ENCODE measurements around the gene C2CD4D.

- no peak for TF ChIP-seq YY1 (IDR thresholded peaks at IDR 0.05; ENCODE audit: insufficient read depth, insufficient read length)
- no peak for TF ChIP-seq ZNF274 (IDR thresholded peaks at IDR 0.05; ENCODE audit: low read depth, low read length)
Measured at GRCh38 chr1:151887028-151887427, 47.4 kb upstream of the C2CD4D start.
